CD4-positive, alpha-beta T cell treated with Interferon gamma for 1 hour (primary cell): ENCODE results near the gene CACNA2D2.
"Not testable (repeated sequence)": the region's sequence is repeated elsewhere in the genome, so short reads cannot be mapped to it uniquely, and the experiment has no call there.

Experiments used
- DNase-seq: peaks from one replicate; pipeline ENCODE4 v3.0.0-alpha.2; 2020

Gene CACNA2D2

DNA sequence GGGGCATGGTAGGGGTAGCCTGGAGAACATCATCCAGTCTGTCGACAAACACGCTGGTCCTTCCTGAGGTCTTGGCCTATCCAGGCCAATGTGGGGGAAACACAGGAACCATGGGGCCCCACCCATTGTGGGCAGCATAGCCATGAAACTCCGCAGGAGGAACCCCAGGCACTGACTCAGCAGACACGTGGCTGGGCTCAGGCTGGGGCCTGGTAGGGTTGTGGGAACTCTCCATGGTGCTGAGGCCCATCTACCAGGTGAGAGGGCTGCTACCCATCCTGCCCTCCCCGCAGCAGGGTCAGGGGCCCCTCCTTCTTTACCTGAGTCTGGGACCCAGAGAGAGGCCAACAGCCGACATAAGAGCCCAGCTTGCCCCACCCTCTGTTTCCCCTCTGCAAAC, 22.6 kb upstream of the CACNA2D2 start:
- peak; percentile 51 for DNase-seq

DNA sequence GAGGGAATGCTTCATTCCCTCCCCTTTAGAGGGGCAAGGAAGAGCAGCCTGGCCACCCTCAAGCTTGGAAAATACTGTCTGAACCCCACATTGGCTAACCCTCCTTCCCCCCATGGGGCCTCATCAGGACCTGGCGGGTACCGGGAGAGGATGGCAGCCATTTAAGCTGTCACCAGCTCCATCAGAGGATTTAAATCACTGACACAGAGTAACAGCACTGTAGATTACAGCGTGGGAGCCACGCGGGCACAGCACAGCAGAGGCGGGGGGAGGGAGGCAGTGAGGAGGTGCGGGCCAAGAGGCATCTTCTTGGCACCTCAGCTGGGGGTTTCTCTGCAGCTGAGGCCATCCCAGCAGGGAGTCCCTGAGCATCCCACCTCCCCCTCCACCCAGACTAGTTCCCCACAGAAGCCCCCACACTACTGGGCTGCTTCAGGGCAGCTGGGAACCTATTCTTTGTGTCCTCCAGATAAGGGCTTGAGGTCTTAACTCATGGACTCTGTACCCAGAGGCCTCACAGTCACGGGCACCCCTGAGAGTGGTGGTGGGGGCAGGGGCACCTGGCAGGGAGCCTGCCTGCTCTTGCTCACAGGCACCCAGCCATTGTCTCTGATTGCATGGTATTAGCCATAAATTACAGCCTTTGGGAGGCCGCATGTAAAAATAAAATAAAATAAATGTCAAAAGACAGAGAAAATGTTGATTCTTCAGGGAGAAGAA, 21.9 kb upstream of the CACNA2D2 start:
- DNase-seq: no peak

DNA sequence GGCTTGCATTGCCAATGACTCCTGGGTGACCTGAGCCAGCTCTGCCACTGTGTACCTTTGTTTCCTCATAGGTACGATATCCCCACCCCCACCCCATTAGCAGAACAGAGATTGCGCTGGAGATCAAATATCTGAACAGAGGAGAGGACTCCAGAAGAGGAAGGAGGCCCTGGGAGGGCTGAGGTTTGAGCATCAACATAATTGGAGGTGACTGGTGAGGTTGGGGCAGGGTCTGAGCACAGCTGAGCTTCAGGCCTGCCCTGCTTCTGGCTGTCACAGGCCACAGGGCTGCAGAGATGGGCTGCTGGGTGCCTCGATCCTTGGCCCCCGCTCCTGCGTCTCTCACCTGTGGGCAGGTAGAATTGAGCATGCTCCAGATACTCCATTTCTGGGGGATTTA, 21.3 kb upstream of the CACNA2D2 start:
- DNase-seq: no peak

DNA sequence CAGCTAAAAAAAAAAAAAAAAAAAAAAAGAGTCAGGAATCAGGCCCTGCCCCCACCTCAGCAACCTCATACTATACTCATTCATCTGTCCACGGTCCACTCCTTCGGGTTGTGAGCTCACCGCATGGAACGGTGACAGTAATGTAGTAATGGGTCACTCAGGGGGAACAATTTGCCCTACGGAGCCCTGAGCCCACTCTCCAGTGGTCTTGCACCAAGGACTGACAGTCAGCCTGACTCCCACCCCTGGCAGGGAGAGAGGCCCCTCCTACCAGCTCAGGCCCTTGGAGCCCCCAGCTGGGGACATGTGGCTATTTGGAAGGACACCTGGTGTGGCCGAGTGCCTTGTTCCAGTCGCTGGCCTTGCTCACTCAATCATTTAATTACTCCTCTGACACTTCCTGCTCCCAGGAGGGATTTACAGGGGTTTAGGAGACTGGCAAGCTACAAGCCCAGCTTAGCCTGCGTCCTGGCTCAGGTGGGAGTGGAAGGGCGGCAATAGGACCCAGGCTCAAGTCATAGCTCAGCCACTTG, 19.9 kb upstream of the CACNA2D2 start:
- no peak for DNase-seq

DNA sequence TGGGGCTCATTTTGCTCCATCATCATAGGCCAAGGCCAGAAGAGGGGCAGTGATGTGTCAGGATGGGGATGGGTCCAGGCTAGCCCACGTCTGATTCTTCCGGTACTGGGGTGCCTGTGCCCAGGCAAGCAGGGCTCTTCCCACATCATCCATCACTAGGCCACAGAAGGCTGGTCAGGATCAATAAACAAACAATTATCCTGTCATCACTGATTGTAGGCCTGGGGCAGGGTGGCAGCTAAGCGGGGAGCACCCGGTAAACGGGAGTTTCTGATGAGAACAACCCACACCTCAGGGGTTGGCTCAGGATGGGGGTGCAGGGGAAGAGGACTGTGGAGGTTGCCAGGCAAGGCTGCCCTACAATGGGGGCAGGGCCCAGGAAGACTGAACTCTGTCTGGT, 18.1 kb upstream of the CACNA2D2 start:
- no peak for DNase-seq

DNA sequence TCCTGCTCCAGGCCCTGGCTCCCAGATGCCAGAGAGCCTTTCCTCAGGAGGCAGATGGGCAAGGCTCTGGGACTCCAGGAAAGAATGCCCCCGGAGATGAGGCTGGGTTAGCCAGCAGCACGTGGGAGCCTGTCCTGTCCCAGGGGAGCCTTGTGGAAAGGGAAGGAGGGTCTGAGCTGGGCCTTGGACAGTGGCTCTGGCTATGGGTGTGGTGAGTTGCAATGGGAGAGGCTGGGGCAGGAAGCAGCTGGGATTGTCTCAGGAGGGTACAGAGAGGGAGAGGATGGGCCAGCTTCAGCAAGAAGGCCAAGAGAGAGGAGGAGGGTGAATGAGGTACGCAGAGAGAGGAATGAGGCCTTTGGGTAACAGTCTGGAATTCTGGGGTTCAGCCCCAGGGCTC, 17.4 kb upstream of the CACNA2D2 start:
- DNase-seq: no peak

DNA sequence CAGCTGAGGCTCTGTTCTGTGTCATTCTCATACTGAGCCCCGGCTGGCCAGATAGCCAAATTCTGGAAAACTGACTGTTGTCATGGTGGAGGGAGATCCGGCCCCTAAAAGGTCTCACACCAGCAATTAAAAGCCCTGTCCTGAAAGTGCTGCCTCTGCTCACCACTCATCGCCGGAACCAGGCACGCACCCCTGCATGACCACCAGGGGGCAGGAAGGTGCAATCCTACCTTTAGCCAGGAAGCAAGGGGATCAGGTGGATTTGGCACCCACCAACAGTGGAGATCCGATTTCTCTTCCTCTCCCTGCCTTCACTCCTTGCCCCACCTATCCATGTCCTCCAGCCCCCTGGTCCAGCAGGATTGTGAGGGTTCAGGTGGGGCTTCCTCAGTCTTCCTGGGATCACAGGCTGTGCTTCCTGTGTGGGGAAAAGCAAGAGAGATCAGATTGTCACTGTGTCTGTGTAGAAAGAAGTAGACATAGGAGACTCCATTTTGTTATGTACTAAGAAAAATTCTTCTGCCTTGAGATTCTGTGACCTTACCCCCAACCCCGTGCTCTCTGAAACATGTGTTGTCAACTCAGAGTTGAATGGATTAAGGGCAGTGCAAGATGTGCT, 16.1 kb upstream of the CACNA2D2 start:
- DNase-seq: peak; percentile 59

DNA sequence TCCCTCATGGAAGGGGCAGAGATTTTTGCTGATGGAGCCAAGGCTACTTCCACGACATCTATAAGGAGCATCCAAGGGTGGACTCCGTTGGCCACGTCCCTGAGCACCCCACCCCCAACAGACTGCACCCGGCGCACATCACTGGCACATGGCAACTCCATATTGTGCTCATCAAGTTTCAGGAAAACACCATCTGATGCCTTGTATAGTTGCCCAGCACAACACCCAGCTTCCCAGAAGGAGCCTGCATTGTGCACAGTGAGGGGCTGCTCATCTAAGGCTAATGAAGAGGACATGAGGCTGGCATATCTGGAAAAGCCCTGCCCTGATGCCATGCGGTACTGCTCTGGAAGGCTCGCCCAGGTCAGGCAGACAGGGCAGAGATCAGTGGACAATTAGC, 15.0 kb upstream of the CACNA2D2 start:
- DNase-seq: no peak

DNA sequence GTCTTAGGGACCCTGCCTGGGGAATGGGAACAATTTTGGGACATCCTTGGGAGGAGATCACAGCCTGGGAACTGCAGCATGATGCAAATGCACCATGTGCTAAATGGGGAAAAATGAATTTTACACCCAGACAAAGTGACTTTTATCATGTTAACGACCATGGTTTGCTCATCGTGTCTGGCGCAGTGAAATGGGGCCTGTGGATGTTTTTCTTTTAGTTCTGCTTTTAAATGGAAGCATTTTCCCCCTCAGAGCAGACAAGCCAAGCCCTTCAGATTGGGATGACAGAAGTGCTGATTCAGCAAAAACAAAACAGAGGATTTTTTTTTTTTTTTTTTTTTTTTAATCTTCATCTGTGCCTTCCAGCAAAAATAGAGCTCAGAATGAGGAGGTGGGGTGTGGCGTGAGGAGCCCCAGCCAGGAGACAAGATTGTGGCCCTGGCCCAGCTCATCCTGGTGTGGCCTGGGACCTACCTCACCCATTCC, 14.3 kb upstream of the CACNA2D2 start:
- DNase-seq: no peak

- no peak for DNase-seq
Observed at GRCh38 chr3:50516440-50516871, 13.0 kb upstream of the CACNA2D2 start.

DNA sequence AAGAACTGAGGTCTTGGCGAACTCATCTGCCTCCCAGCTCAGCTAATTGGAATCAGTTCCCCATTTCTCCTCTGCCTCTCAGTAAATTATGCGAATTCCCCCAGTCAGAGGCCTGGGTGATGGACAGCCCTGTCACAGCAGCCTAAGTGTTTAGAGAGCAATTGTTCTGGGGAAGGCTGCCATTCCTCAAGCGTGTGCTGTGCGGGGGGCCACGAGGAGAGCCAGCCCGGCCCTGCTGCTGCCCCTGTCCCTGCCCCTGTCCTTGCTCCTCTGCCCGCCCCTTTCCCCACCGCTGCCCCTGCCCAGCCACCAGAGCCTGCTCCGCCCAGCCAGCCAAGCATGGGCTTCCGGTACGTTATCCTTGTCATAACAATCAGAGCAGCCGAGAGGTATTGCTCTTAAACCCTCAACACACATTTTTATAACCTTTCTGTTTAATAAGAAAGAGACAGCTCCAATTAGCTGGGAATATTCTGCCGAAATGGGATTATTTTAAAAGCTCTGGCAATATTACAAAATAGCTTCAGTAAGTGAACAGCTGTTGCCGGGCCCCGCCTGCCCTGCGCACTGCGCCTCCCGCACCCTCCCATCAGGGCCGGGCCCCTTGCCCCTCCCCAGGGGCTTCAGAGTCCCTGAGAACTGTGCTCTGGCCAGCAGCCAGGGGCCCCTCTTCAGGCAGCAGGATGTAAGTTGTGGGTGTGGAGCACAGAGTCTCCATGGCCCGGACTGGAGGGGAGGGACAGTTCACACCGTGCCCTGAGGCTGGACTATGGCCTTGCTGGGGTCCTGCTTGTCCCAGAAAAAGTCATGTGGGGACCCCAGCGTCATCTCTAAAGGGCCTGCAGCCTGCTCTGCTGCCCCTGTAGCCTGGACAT, 12.4 kb upstream of the CACNA2D2 start:
- peak; percentile 13 for DNase-seq

DNA sequence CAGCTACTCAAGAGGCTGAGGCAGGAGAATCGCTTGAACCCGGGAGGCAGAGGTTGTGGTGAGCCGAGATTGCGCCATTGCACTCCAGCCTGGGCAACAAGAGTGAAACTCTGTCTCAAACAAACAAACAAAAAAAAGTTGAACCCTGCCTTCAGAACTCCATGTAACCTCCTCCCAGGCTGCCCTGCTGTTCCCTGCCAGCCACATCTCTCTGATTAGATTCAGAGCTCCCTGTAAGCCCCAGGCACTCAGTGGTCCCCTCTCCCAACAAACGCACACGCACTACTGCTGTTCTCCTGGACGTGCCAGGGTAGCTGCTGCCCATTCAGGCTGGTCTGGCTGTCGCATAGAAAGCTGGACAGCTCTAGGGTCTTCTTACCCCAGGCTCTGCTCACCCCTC, 9.5 kb upstream of the CACNA2D2 start:
- not testable (repeated sequence) for DNase-seq

DNA sequence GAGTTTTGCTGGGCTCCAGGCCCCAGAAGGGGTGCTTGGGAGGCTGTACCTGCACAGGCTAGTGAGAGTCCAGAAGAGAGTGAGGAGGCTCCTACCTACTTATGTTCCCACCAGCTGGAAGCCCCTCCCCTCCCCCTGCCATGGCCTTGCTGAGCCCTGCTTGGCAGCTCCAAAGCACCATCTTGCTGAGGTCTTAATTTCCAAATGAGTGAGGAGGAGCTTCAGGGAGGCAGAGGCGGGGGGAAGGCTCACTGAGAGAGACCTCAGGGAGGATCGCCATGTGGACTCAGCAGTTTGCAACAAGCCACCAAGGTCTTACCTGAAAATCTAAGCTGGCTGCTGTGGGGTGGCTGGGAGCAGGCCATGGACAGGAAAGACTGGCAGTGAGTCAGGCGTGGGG, 8.7 kb upstream of the CACNA2D2 start:
- DNase-seq: no peak

DNA sequence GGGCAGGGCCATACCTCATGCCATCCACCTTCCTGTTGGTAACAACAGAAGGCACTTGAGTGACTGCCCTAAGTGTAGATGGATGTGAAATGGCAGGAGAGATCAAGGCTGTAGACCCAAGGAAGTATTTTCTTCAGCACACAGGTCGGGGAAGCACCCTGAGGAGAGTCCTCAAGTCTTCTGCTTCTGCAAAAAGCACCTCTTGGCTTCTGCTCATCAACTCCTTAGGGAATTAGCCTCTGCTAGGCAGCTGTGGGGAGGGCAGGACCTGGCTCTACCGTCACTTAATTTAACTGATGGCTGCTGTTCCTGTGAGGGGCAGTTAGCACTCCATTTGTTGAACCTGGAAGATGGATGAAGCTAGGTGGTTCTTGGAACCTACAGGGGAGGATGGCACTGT, 6.9 kb upstream of the CACNA2D2 start:
- no peak for DNase-seq

DNA sequence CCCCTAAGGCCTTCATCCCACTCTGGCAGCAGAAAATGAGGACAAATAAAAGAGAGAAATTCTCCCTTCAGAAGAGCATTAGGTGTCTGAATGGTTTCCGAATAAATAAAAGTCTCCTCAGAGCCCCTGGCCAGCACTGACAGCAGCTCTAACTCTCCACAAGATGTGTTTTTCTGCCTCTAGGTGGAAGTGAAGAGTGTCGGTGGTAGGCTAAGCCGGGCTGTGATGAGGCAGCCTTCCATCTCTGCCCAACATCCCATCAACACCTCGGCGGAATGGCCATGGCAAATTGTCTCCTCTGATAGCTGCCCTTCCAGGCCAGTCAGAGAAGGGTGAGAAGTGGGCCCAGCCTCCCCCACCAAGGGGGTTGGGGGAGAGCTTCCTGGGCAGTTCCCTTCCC, 6.3 kb upstream of the CACNA2D2 start:
- no peak for DNase-seq

- DNase-seq: no peak
Observed at GRCh38 chr3:50508821-50509220, 5.4 kb upstream of the CACNA2D2 start.

GRCh38 chr3:50506169-50506568, 2.7 kb upstream of the CACNA2D2 start:
- no peak for DNase-seq

- DNase-seq: no peak
Observed at GRCh38 chr3:50504681-50505080, 1.2 kb upstream of the CACNA2D2 start.

GRCh38 chr3:50502584-50503423, 630 bp downstream of the CACNA2D2 start:
- no peak for DNase-seq

DNA sequence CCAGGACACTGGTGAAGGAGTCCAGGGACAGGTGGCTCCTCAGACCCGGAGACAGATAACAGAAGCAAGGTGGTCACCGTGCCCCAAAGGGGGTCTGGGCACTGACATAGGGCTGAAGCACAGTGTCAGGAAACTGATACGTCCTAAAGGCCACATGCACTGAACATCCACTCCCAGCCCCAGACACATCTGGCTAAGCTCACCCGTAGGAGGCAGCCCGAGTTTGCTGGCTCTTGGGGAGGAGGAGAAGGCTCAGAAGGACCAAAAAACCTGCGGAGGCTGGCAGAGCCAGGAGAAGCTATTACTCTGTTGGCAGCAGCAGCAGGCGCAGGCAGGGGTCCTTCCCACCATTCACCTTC, 1.2 kb downstream of the CACNA2D2 start:
- no peak for DNase-seq

DNA sequence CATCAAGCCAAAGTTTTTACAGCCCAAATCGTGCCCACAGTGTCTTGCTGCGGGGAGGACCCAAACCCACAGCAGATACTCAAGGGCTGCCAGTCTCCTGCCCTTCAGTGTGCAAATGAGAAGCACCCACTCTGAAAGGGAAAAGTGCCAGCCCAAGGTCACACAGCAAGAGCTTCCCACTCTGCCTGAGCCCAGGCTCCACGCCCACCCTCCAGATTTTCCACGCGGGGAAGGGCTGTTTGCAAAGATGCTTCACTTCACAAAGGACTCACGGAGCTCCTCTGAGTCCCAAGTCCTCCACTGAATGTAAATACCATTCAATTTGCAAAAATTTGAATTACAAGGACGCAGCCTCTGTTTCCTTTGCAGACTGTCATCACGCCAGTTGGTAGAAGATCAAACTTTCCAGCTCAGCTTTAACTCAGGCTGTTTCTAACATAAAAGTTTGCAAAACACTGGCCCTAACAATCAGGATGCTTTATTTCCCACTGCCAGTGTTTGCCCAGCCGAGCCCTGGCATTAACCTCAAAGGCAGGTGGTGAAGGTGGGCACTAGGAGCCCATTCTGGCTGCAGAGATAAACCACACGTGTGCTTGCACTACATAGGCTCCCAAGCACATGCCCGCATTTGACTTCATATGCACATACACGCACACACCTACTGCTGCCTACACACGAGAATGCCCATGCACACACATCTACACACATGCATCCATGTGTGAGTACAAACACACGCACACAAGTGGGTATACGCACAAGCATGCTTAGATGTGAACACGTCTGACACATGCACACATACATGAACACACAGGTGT, 7.6 kb downstream of the CACNA2D2 start:
- DNase-seq: no peak

DNA sequence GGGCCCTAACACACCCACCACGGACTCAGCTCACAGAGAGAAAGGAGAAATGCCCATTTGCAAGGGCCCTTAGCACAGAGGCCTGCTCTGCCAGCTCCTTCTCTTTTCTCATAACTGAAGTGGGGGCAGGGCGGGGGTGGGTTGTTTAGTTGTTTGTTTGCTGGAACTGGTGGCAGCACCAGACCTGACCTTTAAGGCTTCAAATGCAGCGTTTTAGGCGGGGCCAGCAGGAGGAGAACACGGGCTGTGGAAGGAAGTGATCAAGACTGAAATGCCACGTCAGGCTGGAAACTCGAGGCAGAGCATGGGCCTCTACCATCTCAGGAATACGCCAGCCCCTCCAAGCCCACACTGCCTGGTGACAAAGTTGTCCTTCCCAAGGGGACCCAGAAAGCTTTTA, 9.3 kb downstream of the CACNA2D2 start:
- no peak for DNase-seq
